Mesangial cell (primary cell): Measurements from ENCODE around the gene CORO7. TPM values are rescaled to one million over a fixed set of nuclear protein-coding genes. Genes with fewer than 3 reads are reported as not detected.

ENCODE experiments used
- total RNA-seq: library from RNA; depleted of rRNA; stranded (reverse); fragments of >200 nt; gene quantifications from 2 replicates; pipeline ENCODE4 v1.2.3, GENCODE V29; 2015

CORO7 gene
- total RNA-seq, result 26.4 and 38.0 TPM in 2 replicates

GRCh38 chr16:4416200-4417032 is at the start of gene CORO7:
CORO7 (minus strand) TSS chr16:4416596; CDS start chr16:4416518, 78 bp downstream.

GRCh38 chr16:4425378-4426020 is 9.1 kb upstream of the CORO7 start, which contains the start of gene DNAJA3:
DNAJA3 (plus strand) TSS chr16:4425868; CDS start chr16:4425882, 14 bp downstream.

GRCh38 chr16:4371357-4372000 is 44.9 kb downstream of the CORO7 start, which contains the start of gene VASN:
VASN (plus strand) TSS chr16:4371848; CDS start chr16:4380878, 9,030 bp downstream.

GRCh38 chr16:4350787-4351659 is 65.4 kb downstream of the CORO7 start, which contains the start of gene PAM16:
PAM16 (minus strand) TSS chr16:4351321; CDS start chr16:4351234, 87 bp downstream.

GRCh38 chr16:4315186-4316107 is 100.9 kb downstream of the CORO7 start, which contains the start of gene GLIS2:
GLIS2 (plus strand) TSS chr16:4316067; CDS start chr16:4332281, 16,214 bp downstream.

Other genes with a start within 250 kb of the CORO7 start
- gene SRL, start 174.5 kb downstream of the CORO7 start, total RNA-seq, result not detected in 2 replicates
- 10.1 and 11.2 TPM in 2 replicates for gene TFAP4, start 143.6 kb downstream of the CORO7 start, total RNA-seq
- 10.1 and 73.4 TPM in 2 replicates for gene GLIS2, start 100.5 kb downstream of the CORO7 start, total RNA-seq
- 41.7 and 73.7 TPM in 2 replicates for gene PAM16, start 65.3 kb downstream of the CORO7 start, total RNA-seq
- gene VASN, start 44.7 kb downstream of the CORO7 start, total RNA-seq, result 43.0 and 160 TPM in 2 replicates
- gene DNAJA3, start 9.3 kb upstream of the CORO7 start, total RNA-seq, result 38.8 and 63.2 TPM in 2 replicates
- 55.3 and 96.1 TPM in 2 replicates for gene NMRAL1, start 58.0 kb upstream of the CORO7 start, total RNA-seq
- gene HMOX2, start 59.8 kb upstream of the CORO7 start, total RNA-seq, result 50.3 and 62.6 TPM in 2 replicates
- 18.6 and 19.9 TPM in 2 replicates for gene CDIP1, start 122.2 kb upstream of the CORO7 start, total RNA-seq
- under 0.01 and 0.13 TPM in 2 replicates for gene C16orf96, start 139.7 kb upstream of the CORO7 start, total RNA-seq
- 13.5 and 17.5 TPM in 2 replicates for gene UBALD1, start 198.3 kb upstream of the CORO7 start, total RNA-seq
- 52.8 and 60.6 TPM in 2 replicates for gene MGRN1, start 208.2 kb upstream of the CORO7 start, total RNA-seq